ENCODE measurements around the gene PLEKHA5. TPM values are rescaled to one million over a fixed set of nuclear protein-coding genes. Genes with fewer than 3 reads are reported as not detected.

The PLEKHA5 gene
- total RNA-seq, 2 donors from 2014 or later, result 53.2 to 59.4 TPM

DNA sequence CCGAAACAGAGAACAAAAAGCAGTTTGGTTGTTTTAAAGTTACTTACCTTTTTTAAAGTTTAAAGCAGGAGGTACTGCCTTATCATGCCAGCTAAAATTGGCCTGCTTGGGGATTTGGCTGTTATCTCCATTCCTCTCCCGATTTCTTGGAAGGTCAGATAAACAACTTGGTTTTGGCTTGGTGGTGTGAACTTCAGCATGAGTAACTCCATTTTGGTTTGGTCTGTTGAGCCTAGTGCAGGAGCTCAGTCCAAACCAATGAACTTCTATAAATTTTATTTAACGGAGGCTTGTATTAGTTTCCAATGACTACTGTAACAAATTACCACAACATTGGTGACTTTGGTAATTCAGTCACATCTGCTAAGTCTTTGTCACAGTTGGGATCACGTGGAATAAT lies 82.3 kb downstream of the PLEKHA5 start:
- no peak overlapping the region for H3K27ac ChIP-seq
- H3K4me1 ChIP-seq, result peaks cover 0 to 11% of the 10 kb centered on the region in 2 donors
- TF ChIP-seq, protein P1, sequence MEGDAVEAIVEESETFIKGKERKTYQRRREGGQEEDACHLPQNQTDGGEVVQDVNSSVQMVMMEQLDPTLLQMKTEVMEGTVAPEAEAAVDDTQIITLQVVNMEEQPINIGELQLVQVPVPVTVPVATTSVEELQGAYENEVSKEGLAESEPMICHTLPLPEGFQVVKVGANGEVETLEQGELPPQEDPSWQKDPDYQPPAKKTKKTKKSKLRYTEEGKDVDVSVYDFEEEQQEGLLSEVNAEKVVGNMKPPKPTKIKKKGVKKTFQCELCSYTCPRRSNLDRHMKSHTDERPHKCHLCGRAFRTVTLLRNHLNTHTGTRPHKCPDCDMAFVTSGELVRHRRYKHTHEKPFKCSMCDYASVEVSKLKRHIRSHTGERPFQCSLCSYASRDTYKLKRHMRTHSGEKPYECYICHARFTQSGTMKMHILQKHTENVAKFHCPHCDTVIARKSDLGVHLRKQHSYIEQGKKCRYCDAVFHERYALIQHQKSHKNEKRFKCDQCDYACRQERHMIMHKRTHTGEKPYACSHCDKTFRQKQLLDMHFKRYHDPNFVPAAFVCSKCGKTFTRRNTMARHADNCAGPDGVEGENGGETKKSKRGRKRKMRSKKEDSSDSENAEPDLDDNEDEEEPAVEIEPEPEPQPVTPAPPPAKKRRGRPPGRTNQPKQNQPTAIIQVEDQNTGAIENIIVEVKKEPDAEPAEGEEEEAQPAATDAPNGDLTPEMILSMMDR (IDR thresholded peaks at IDR 0.05), result no peak

DNA sequence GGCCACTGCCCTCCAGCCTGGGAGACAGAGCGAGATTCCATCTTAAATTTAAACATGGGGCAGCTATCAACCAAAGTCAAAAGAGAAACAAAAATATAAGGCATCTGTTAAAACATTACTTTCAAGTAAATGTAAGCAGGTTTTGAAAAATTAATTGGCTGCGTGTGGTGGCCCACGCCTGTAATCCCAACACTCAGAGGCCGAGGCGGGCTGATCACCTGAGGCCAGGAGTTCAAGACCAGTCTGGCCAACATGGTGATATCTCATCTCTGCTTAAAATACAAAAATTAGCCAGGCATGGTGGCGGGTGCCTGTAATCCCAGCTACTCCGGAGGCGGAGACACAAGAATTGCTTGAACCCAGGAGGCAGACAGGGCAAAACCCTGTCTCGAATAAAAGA lies 82.7 kb downstream of the PLEKHA5 start:
- no peak for DNase-seq (ENCODE audit: low spot score)

More for the DNA sequence above, 82.3 kb downstream of the PLEKHA5 start:
- no peak for DNase-seq (ENCODE audit: low spot score)
- Histone ChIP-seq H3K4me3 (no peak overlapping the region), H3K9me3 (no peaks in the 10 kb centered on the region), H3K36me3 (no peaks in the 10 kb centered on the region), H3K27me3 (no peaks in the 10 kb centered on the region)

DNA sequence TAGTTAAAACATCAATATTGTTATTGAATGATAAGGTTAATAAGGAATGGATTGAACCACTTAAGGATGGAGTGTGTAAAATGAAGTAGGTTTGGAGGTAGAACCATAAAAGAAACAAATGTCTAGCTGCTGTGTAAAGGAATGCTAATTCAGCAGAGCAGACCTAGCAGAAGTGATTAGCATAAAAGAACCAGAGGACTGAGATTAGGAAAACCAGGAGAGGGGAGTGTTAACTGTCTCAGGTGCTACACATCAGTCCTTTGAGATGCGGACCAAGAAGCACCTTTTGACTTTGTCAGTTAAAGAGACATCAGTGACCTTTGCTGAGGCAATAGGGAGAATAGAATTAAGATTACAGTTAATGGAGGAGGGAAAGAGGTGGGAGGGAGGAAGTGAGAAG lies 84.5 kb downstream of the PLEKHA5 start:
- Histone ChIP-seq H3K27me3 (no peaks in the 10 kb centered on the region), H3K36me3 (no peaks in the 10 kb centered on the region), H3K27ac (no peak overlapping the region), H3K4me3 (no peak overlapping the region), H3K9me3 (no peaks in the 10 kb centered on the region), H3K4me1 (peaks cover 0 to 17% of the 10 kb centered on the region in 2 donors)
- TF ChIP-seq, protein P1 (IDR thresholded peaks at IDR 0.05), result no peak
- DNase-seq (ENCODE audit: low spot score), result no peak

More for the DNA sequence above, 82.7 kb downstream of the PLEKHA5 start:
- Histone ChIP-seq H3K27ac (no peak overlapping the region), H3K27me3 (no peaks in the 10 kb centered on the region), H3K4me1 (peaks cover 0 to 13% of the 10 kb centered on the region in 2 donors), H3K9me3 (no peaks in the 10 kb centered on the region), H3K4me3 (no peak overlapping the region), H3K36me3 (no peaks in the 10 kb centered on the region)
- TF ChIP-seq, protein P1 (IDR thresholded peaks at IDR 0.05), result no peak

DNA sequence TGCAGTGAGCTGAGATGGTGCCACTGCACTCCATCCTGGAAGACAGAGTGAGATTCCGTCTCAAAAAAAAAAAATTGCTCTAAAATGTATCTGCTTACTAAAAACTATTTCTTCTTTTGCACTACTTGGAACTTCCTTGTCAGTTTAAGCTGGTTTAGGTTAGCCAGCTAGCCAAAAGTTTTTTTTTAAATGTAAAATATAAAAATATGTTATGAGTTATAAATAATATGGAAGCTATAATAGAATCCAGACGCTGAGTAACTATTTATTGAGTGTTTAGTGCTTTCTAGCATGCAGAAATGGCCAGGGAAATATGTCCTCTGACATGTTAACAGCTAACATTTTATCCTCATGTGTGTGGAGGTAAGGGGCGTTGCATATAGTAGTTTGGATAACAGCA lies 85.6 kb downstream of the PLEKHA5 start:
- TF ChIP-seq, protein P1 (IDR thresholded peaks at IDR 0.05), result no peak
- no peak overlapping the region for H3K27ac ChIP-seq
- no peak for DNase-seq (ENCODE audit: low spot score)
- no peaks in the 10 kb centered on the region for H3K36me3 ChIP-seq
- no peak overlapping the region for H3K4me3 ChIP-seq
- no peaks in the 10 kb centered on the region for H3K27me3 ChIP-seq
- H3K9me3 ChIP-seq, result no peaks in the 10 kb centered on the region
- peaks cover 0 to 17% of the 10 kb centered on the region in 2 donors for H3K4me1 ChIP-seq

DNA sequence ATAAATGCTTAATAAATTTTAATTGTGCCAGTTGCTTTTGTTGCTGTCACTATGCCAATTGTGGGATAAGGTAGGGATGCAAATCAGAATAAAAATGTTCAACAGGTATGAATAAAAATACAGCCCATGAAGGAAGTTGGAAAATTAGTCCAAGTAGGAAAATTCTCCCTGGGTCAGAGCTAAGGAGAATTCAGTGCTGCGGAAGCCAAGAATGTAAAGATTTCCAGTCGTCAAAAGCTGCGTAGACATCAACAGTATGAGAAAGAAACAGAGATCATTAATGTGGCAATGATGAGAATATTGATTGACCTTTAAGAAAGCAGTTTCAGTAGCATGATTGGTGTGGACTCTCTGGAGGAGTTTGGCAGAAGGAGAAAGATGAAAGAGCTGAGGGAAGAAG lies 87.9 kb downstream of the PLEKHA5 start:
- TF ChIP-seq, protein P1 (IDR thresholded peaks at IDR 0.05), result no peak
- Histone ChIP-seq H3K4me3 (no peak overlapping the region), H3K27ac (no peak overlapping the region), H3K9me3 (no peaks in the 10 kb centered on the region), H3K36me3 (no peaks in the 10 kb centered on the region), H3K27me3 (no peaks in the 10 kb centered on the region), H3K4me1 (peaks cover 0 to 13% of the 10 kb centered on the region in 2 donors)
- DNase-seq (ENCODE audit: low spot score), result no peak

DNA sequence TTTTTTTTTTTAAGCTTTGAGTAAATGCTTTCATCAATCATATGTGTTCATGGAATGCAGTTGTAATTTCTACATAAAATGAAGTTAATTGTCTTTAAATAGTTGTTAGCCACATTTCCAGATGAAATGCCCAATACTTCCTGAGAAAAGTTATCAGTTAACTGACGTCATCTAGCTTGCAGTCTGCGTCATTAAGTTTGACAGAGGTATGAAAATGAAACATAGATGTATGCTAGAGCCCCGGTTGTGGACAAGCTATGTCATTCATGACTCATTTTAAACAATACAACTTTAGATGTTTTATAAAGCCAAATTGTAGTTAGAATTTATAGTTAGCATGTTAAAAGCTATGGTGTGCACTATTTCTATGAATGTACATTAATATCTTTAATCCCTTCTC lies 90.7 kb downstream of the PLEKHA5 start:
- Histone ChIP-seq H3K9me3 (no peaks in the 10 kb centered on the region), H3K27me3 (no peaks in the 10 kb centered on the region), H3K4me3 (no peak overlapping the region), H3K36me3 (no peaks in the 10 kb centered on the region), H3K27ac (no peak overlapping the region), H3K4me1 (peaks cover 0 to 25% of the 10 kb centered on the region in 2 donors)
- TF ChIP-seq, protein P1 (IDR thresholded peaks at IDR 0.05), result no peak
- no peak for DNase-seq (ENCODE audit: low spot score)

Measured in right atrium auricular region (tissue), 2 donors.